HG02571 (cell line): ENCODE results near the gene CLIC5.

Experiments
- ATAC-seq: cut with Tn5 transposase; IDR thresholded peaks from one replicate; pipeline ENCODE4 v1.9.1; 2021; ENCODE audit warnings: mild to moderate bottlenecking, moderate library complexity; ENCODE audit not compliant: unreplicated experiment

The CLIC5 gene

DNA sequence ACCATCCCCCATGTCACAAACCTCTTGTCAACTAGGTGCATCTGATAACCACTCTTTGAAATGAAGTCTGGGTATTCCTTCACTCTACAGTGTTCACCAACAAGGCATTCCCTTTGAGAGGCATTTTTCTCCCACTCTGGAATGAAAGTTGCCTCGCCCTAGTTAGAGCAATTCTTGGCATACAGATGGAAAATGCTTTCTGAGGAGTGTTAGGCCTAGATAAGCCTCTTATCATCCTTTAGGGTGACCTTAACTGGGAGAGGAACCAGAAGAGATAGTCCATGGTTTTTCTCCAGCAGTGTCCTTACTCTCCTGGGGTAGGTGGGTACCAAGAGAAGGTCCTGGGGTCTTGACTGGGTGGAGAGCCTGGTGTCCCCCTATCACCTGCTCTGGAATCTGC, 14.8 kb downstream of the CLIC5 start:
- ATAC-seq, result no peak

DNA sequence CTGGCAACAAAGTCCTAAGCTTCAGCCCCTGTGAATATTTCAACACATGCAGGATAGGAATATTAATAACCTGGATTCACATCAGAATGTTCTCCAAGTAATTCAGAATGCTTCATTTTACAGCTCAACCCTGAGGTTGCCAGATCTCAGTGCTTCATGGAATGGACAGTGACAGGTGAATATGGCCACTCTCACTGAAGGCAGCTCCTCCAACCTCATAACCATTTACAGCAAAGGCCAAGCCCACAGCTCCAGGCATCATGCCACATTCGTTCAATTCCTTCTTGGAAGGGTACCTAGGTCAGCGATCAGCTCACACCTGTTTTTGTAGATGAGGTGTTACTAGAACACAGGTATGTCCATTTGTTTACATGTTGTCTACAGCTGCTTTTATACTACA, 17.1 kb downstream of the CLIC5 start:
- no peak for ATAC-seq

DNA sequence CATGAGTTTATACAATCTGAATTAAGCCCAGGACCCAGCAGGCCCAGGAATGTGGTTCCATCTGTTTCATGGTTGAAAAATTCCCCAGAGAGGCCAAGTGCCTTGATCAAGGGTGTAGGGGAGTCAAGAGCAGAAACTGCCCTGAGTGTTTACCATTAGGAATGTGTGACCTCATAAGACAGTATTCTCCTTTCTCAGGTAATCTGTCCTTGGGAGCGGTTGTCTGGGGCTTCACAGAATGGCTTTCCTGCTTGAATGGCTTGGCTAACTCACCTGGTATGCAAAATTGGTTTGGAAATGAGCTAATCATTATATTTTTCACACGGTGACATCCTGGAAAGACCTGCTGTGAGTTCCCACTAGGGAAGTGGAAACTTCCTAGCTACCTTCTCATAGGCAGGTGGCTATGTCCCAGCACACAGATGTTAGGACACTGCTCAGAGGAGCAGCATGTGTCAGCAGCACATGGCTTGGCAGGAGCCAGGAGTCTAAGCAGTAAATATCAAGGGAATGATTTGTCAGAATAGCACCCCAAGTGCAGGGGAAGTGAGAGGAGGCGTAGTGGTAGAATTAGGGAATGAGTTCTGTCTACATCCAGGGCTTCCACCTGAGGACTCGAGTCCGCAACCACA, 17.7 kb downstream of the CLIC5 start:
- ATAC-seq, result no peak

DNA sequence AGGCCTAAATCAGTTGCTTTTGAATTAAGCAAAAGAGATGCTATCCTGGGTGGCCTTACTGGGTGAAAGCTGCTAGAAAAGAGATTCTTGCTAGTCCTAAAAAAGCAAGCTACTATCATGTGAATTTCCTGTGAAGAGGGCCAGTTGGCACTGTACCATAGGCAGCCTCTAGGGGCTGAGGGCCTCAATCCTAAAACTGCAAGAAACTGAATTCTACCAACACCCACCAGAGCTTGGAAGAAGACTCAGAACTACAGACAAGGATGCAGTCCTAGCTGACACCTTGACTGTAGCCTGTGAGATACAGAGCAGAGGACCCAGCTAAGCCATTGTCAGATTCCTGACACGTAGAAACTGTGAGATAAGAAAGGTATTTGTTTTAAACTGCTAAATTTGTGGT, 24.5 kb downstream of the CLIC5 start:
- ATAC-seq, result no peak

DNA sequence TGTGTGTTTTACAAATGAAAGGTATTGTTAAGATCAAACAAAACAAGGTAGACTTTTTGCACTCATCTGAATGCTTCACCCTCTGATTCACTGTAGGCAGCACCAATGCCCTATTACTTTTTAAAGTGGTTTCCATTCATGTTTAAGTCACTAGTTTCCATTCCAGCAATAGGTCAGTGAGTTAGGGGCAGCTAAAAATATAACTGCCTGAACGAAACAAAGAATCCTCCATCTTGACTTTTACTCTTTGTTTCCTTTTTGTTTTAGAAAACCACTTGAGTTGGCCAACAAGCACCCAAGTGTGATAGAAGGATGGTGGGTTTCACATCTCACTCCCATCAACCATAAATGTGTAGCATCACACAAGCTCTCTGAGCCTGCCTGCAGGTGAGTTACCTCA, 25.5 kb downstream of the CLIC5 start:
- ATAC-seq, result peak; percentile 84

DNA sequence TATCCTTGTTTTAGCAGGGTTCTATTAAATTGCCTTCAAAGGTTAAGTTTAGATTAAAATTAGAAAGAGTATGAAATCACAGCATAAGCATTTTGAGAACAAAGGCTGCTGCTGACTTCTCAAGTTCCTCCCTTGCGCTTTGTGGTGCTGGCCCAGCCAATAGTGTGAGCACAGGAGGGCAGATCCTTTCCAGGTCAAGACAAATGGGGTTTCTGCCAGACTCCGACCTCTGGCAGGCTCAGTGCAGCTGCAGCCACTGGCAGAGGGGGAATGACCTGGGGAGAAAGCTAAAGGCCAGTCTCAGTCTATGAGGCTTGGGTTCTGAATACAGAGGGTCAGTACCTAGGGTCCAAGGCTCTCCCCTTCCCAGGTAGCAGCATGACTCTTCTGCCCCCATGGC, 27.0 kb downstream of the CLIC5 start:
- no peak for ATAC-seq

DNA sequence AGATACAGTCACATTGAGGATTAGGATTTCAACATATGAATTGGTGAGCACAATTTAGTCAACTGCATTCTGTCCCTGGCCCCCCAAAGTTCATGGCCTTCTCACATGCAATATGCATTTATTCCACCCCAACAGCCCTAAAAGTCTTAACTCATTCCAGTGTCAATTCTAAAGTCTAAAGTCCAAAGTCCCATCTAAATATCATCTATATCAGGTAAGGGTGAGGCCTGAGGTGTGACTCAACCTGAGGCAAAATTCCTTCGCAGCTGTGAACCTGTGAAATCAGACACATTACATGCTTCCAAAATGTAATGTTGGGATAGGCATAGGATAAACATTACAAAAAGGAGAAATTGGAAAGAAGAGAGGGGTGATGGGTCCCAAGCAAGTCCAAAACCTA, 27.8 kb downstream of the CLIC5 start:
- no peak for ATAC-seq

DNA sequence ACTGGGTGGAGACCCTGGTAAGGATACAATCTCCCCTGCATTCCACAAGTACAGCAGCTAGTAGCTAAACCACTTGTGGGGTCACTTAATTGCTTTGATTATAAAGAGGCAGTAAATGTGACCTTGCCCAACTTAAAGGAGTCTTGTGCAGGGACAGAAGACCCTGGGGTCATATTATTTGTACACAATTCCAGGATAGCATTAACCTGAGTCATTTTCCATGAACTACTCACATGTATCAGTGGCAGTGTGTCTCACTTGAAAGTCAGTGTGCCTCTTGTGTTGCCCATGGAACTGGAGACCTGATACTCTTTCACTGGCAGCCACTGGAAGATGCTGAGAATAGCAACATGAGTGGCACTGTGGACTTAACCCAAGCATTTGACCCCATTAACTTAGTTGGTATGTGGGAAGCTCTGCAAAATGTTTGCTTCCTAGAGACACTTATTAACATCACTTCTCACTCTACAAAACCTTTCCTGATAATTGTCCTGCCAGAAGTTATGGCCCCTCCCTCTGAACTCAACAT, 28.9 kb downstream of the CLIC5 start:
- no peak for ATAC-seq

DNA sequence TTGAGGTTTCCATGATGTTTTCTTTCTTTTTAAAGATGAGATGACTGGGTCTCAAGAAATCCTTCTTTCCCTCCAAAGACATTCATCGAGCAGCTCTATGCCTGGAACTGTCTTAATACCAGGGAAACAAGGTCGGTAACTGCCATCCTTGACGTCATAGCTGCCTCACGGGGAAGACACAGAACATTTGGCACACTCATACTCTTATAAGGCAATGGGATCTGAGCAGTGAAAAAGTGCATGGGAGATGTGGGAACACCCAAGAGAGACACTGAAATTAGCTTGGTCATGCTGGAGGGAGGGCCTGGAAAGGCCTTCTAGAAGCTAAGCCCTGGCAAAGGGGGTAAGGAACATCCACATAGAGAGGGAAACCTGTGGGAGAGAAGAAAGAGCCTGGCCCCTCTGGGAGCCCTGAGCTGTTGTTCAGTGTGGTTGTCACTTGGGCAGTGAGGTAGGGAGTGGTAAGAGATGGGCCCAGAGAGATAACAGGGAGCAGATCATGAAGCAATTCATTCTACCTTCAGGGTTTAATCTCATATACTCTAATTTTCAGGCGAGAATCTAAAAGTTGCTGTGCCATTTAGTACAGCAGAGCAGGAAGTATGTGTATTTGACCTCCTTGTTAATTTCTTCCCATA, 30.8 kb downstream of the CLIC5 start:
- no peak for ATAC-seq

DNA sequence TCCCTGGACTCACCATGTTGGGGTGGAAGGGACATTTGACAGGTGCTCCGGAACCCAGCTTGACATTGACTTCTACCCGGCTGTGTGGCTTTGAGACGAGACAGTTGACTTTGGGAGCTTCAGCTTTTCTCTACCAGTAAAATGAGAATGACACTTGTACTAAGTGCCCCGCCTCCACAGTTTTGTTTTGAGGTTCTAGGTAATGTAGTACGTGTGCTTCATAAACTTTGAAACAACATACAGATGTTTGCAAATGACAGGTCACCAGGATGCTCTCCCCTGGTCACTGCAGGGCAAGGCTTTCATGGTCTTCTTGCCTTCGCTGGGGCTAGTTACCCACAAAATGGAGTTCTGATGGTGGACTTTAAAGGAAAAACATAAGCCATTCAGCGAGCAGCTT, 31.3 kb downstream of the CLIC5 start:
- ATAC-seq, result no peak

DNA sequence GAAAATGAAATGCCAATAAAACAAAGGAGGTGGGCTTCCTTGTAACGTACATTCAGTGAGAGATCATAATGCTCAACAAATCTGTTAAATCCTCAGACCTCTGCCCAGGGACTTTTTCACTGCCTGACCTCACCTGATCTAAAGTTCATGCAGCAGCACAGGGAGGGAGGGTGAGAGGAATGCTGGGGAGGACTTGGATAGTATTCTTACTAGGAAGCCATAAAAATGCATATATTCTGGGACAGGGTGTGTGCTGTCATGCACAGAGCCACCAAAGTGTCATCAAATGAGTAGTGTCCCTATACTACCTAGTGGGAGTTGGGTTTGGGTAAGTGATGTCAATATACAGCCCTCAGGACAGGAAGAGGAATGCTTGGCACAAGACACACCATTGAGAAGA, 32.6 kb downstream of the CLIC5 start:
- ATAC-seq, result no peak

DNA sequence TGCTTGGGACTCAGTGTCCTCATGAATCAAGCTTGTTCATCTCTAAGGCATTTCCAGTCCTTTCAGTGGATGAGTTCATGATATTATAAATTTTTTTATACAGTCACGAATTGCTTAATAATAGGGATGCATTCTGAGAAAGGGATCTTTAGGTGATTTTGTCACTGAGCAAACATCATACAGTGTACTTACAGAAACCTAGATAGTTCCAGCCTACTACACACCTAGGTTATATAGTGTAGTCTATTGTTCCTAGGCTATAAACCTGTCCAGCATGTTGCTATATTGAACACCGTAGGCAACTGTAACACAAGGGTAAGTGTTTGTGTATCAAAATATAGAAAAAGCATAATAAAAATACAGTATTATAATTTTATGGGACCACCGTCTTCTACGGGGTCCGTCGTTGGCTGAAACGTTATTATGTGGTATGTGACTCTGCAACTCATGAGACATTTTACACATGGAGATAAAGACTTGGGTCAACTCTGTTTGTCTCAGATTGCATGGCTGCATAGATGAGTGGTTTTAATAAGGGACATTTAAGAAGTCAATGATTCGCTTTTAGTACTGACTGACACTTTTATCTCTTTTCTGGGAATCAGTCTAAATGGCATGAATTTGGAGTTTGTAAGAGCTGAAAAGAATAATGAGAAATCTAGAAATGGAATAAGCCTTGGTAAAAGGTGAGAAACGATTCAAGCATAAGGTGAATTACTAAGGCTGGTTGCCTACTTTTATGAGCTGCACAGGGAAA, 33.2 kb downstream of the CLIC5 start:
- ATAC-seq, result no peak

DNA sequence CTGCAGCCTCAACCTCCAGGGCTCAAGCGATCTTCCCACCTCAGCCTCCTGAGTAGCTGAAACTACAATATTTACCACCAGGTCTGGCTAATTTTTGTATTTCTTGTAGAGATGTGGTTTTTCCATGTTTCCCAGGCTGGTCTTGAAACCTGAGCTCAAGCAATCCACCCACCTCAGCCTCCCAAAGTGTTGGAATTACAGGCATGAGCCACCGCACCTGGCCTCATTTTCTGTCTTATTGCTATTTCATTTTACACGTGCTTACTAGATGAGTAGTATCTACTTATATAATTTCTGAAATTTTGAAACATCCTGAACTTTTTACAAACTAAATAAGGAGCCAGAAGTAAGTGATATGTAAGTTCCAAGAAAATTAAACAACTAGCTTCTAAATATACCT, 34.6 kb downstream of the CLIC5 start:
- no peak for ATAC-seq

DNA sequence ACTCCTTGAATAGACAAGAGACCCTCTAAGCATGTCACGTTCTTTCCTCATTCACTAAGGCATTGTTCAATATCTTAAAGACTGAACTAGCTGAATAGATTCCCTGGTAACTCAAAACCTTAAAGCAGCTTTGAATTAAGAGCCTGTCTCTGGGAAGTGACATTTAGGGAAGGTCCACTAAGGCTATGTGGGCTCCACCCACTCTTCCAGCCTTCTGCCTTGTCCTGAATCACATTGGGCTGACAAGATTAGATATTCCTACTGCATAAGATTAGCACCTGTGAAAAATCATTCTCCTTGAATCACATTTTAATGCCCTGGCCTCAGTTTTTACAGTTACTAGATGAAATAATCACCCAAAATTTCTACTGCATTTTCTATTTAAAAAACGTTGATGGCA, 36.3 kb downstream of the CLIC5 start:
- no peak for ATAC-seq

DNA sequence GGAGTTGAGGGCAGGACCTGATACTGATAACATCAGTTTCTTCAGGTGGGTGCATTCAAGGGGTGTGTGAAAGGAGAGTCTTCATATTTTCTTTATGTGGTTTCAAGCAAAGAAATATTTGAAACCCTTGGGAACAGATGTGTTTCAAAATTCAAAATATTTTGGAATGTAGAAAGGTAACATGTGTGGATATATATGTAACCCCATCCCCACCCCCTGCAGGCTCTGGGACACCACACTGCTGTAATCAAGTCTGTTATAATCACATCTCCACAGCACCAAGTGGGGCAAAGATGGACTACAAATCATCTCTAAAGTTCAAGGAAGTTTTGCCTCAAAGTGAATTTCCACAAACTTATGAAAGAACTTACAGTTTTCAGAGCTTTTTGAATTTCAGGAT, 41.1 kb downstream of the CLIC5 start:
- ATAC-seq, result no peak

DNA sequence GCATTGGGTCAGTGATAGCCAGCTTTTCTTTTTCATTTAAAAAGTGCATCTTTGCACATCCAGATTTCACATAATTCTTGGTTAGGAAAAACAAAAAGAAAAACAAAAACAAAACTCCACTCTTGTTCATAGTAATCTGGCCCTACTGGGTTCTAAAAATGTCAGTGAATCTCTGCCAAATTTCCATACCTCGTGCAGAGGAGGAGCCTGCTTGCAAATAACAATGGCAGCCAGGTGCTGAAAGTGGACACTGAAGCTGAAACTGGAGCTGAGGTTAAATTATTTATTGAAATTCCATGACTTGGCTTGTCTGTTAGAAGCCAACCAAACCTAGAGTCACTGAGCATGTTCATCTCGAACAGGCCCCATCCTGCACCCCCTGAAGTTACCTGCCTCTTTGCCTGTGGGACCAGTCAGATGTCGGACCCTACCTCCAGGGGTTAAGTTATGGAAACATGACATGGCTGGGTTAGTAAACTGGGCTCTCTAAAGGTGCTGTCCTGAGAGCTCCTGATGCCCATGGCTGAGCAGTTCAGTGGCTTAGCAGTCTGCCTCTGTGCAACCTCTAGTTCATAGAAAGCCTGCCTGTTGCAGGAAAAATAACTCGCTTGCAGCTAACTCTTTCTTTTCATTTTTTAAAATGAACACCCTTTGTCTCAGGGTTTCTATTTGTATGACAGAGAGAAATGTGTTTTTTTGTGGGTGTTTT, 42.7 kb downstream of the CLIC5 start:
- ATAC-seq, result no peak

DNA sequence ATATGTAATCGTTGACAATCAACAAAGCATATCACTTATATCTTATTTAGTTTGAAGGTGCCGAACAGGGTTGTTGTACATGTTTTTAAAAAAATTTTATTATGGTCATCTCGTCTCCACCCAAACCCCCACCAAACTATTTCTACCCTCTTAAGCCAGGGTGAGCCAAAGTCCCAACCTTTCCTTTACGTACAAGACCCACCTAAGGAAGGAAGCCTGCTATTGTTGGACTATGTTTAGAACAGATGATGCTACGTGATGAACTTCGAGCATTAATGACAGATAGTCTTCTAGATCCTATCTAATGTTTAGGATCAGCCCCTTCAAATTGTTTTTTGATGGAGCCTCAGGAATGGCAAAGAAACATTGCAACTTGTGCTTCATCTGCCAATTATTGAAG, 44.4 kb downstream of the CLIC5 start:
- no peak for ATAC-seq

DNA sequence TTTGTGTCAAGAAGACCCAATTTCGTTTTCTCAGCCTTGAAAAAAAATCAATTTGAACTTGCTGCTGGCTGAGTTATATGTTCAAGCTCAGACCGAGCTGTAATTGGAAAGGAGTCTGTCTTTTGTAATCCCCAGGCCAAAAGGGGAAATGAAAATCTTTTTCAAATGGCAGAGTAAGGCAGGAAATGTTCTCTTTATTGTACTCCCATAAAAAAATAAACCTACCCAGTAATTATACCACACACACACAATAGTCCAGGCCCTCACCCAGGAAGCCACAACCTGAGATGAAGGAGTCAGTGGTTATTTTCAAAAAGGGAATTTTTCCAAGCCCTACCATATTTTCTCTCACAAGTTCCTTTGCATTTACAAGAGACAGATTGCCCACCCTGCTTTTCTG, 45.3 kb downstream of the CLIC5 start:
- no peak for ATAC-seq

DNA sequence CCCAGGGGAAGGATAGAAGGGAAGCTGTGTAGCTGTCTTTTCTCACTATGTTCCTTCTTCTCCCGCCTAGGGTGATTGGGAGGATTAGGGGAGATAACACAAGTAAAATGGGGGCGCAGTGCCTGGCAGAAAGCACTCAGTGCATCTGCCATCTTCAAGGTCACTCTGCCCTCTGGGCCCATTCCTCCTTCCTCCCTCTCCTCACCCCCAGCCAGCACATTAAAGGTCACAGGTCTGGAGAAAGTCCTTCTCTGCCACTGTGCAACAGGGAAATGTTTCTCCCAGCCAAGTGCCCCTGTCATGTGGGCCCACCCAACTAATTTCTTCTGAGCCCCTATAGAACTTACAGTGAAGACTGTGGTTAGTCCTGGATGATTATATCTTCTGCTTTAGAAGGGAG, 45.8 kb downstream of the CLIC5 start:
- no peak for ATAC-seq

DNA sequence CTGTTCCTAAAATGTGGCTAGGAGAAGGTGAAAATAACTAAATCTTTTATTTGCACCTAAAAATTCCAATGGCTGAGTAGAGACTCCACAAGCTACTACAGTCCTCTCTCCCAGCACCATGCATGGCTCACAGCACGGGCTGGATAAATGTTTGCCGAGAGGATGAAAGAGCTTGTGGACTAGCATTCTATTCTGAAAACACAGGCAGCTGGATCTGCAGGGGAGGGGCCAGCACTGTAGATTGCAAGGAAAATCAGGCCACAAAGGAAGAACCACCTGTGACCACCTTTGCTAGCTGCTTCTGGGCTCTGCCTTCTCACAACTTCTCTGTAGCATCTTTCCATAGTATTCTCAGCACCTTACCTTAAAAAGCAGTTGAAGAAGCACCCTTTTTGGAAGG, 46.6 kb downstream of the CLIC5 start:
- no peak for ATAC-seq

DNA sequence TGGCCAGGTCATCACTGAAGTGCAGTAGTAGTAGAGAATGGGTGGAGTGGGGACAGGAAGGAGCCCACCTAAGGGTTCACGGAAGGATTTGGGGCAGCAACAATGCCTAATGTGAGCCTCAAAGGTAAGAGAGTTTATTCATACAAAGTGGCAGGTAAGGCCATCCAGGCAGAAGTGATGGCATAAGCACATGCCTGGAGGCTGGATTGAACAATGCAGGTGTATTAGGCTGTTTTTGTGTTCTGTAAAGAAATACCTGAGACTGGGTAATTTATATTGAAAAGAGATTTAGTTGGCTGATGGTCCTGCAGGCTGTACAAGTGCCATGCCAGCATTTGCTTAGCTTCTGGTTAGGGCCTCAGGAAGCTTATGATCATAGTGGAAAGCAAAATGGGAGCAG, 48.3 kb downstream of the CLIC5 start:
- ATAC-seq, result no peak

DNA sequence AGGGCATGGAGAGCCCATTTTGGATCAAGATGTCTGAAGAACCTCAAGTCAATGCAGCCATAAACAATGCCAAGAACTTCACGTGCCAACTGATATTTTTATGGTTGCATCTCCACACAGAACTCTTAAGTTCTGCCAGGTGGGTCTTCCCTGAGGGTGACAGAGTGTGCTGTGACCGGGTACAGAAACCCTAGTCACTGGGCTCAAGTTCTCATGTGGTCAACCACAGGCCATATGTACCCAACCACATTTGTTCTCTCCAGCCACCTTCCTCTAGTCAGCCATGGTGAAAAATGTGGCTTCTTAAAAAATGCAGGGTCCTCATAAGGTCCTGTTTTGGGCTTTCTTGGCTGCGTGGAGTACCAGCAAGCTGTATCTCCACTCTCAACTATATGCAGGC, 48.9 kb downstream of the CLIC5 start:
- no peak for ATAC-seq
